Measurements from ENCODE around the gene YIPF4.
"Not testable (repeated sequence)": the region's sequence is repeated elsewhere in the genome, so short reads cannot be mapped to it uniquely, and the experiment has no call there.

The YIPF4 gene

GRCh38 chr2:32271063-32271462 lies 6.6 kb upstream of the YIPF4 start:
- H3K27me3 ChIP-seq (replicated peaks; ENCODE audit: control insufficient read depth, insufficient read depth, low read length) = no peaks in the 10 kb centered on the region
- TF ChIP-seq, protein P1, sequence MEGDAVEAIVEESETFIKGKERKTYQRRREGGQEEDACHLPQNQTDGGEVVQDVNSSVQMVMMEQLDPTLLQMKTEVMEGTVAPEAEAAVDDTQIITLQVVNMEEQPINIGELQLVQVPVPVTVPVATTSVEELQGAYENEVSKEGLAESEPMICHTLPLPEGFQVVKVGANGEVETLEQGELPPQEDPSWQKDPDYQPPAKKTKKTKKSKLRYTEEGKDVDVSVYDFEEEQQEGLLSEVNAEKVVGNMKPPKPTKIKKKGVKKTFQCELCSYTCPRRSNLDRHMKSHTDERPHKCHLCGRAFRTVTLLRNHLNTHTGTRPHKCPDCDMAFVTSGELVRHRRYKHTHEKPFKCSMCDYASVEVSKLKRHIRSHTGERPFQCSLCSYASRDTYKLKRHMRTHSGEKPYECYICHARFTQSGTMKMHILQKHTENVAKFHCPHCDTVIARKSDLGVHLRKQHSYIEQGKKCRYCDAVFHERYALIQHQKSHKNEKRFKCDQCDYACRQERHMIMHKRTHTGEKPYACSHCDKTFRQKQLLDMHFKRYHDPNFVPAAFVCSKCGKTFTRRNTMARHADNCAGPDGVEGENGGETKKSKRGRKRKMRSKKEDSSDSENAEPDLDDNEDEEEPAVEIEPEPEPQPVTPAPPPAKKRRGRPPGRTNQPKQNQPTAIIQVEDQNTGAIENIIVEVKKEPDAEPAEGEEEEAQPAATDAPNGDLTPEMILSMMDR (IDR thresholded peaks at IDR 0.05; ENCODE audit: insufficient read depth, low read length, poor library complexity, severe bottlenecking) = no peak
- H3K36me3 ChIP-seq (ENCODE audit: control insufficient read depth, insufficient read depth, low read length) = no peaks in the 10 kb centered on the region
- no peak overlapping the region for H3K4me3 ChIP-seq (replicated peaks; ENCODE audit: low read depth, low read length)
- DNase-seq (ENCODE audit: extremely low read depth, insufficient read length) = no peak

GRCh38 chr2:32272279-32272678 lies 5.4 kb upstream of the YIPF4 start:
- no peak overlapping the region for H3K4me3 ChIP-seq (replicated peaks; ENCODE audit: low read depth, low read length)
- no peaks in the 10 kb centered on the region for H3K27me3 ChIP-seq (replicated peaks; ENCODE audit: control insufficient read depth, insufficient read depth, low read length)
- TF ChIP-seq, protein P1 (IDR thresholded peaks at IDR 0.05; ENCODE audit: insufficient read depth, low read length, poor library complexity, severe bottlenecking) = no peak
- H3K36me3 ChIP-seq (ENCODE audit: control insufficient read depth, insufficient read depth, low read length) = no peaks in the 10 kb centered on the region
- DNase-seq (ENCODE audit: extremely low read depth, insufficient read length) = no peak

DNA sequence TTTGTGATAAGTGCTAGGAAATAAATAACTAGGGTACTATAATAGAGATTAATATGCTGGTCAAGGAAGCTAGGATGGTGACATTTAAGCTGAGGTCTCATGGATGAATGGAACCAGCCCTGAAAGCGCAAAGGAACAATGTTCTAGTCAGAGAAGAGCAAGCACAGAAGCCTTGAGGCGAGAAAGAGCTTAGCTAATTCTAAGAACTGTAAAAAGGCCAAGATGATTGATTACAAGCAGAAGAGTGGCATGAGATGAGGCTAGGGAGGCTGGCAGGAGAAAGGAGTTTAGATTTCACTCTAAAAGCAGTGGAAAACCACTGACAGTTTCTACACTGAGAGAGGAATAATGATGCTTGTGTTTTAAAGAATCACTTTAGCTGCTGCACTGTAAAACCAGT lies 3.4 kb upstream of the YIPF4 start:
- no peaks in the 10 kb centered on the region for H3K27me3 ChIP-seq (replicated peaks; ENCODE audit: control insufficient read depth, insufficient read depth, low read length)
- no peak overlapping the region for H3K4me3 ChIP-seq (replicated peaks; ENCODE audit: low read depth, low read length)
- TF ChIP-seq, protein P1 (IDR thresholded peaks at IDR 0.05; ENCODE audit: insufficient read depth, low read length, poor library complexity, severe bottlenecking) = no peak

DNA sequence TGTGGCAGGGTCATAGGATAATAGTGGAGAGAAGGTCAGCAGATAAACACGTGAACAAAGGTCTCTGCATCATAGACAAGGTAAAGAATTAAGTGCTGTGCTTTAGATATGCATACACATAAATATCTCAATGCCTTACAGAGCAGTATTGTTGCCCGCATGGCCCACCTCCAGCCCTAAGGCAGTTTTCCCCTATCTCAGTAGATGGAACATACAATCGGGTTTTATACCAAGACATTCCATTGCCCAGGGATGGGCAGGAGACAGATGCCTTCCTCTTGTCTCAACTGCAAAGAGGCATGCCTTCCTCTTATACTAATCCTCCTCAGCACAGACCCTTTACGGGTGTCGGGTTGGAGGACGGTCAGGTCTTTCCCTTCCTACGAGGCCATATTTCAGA lies 1.9 kb upstream of the YIPF4 start:
- DNase-seq (ENCODE audit: extremely low read depth, insufficient read length); H3K27me3 ChIP-seq (replicated peaks; ENCODE audit: control insufficient read depth, insufficient read depth, low read length); H3K4me3 ChIP-seq (replicated peaks; ENCODE audit: low read depth, low read length): not testable (repeated sequence)

More for the DNA sequence above, 3.4 kb upstream of the YIPF4 start:
- H3K36me3 ChIP-seq (ENCODE audit: control insufficient read depth, insufficient read depth, low read length) = no peaks in the 10 kb centered on the region
- DNase-seq (ENCODE audit: extremely low read depth, insufficient read length) = no peak

DNA sequence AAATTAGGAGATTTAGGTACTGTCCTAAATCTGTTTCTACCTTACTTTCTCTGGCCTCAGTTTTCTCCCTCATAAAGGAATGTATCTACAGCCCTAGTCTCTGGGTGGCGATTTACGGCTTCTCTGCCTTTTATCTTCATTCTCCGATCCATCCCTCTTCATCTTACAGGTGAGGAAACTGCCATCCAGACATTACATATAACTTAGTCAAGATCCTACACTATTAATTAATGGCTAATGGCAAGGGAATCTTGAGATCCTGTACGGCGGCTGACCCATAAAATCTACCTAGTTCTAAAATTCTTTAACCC lies 386 bp upstream of the YIPF4 start:
- TF ChIP-seq, protein P1 (IDR thresholded peaks at IDR 0.05; ENCODE audit: insufficient read depth, low read length, poor library complexity, severe bottlenecking) = no peak
- Histone ChIP-seq H3K27me3 (replicated peaks; ENCODE audit: control insufficient read depth, insufficient read depth, low read length) (no peaks in the 10 kb centered on the region), H3K4me3 (replicated peaks; ENCODE audit: low read depth, low read length) (peak overlapping the region; percentile 82), H3K36me3 (ENCODE audit: control insufficient read depth, insufficient read depth, low read length) (no peaks in the 10 kb centered on the region; the same call in none of the 2 replicates)
- DNase-seq (ENCODE audit: extremely low read depth, insufficient read length) = peak; percentile 13

More for the DNA sequence above, 1.9 kb upstream of the YIPF4 start:
- H3K36me3 ChIP-seq (ENCODE audit: control insufficient read depth, insufficient read depth, low read length) = not testable (repeated sequence)

DNA sequence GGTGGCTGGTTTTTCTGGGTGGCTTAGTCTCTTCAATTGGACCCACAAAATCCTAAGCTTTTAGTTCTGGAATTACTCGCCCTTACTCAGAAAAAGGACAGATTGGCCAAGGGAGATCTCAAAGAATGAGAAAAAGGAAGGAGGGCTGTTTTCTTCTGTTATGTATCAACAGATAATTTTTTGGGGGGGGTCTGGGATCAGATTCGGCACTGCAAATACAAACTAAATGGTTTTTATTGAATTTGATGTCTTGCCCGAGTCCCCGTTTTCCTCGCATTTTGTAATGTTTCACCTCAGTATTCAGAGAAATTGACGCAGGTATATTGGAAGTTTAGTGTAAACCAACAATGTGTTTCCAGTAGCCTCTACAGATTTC lies 762 bp downstream of the YIPF4 start:
- no peak for DNase-seq (ENCODE audit: extremely low read depth, insufficient read length)
- no peaks in the 10 kb centered on the region for H3K27me3 ChIP-seq (replicated peaks; ENCODE audit: control insufficient read depth, insufficient read depth, low read length)
- H3K4me3 ChIP-seq (replicated peaks; ENCODE audit: low read depth, low read length) = peak overlapping the region; percentile 82
- TF ChIP-seq, protein P1 (IDR thresholded peaks at IDR 0.05; ENCODE audit: insufficient read depth, low read length, poor library complexity, severe bottlenecking) = no peak
- H3K36me3 ChIP-seq (ENCODE audit: control insufficient read depth, insufficient read depth, low read length) = no peaks in the 10 kb centered on the region; the same call in none of the 2 replicates

All from GM06990 (cell line).